Hematopoietic multipotent progenitor cell treated with erythropoietin and hydrocortisone succinate and interleukin-3 and kit ligand, for 17 days (in vitro differentiated cells): ENCODE data around the gene IL17F.

Experiments
- DNase-seq: peaks from one replicate; pipeline ENCODE4 v3.0.0-alpha.2; 2015; ENCODE audit warnings: low spot score

Gene IL17F

DNA sequence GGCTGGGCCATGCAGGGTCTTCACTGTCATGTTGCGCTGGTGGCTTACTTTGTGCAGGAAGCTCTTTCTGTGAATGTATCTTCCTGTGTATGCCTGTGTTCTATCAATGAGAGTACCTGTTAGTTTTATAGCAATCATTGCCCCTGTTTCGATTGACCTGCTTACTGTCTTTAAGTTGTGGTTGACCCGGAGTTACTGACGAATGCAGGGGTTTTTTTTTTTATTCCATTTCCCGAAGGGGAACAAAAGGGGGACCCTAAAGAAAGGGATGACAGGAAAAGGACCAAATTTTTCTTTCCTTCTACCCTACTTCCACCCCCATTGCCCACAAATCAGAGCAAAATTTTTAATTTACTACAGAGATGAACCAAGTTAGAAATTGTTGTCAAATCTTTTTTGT lies at the start of gene IL17F:
TSS of gene IL17F (minus strand) at position 101 of the 400 bp plus-strand sequence. CDS start at position 30, 71 bp downstream.
- no peak for DNase-seq

DNA sequence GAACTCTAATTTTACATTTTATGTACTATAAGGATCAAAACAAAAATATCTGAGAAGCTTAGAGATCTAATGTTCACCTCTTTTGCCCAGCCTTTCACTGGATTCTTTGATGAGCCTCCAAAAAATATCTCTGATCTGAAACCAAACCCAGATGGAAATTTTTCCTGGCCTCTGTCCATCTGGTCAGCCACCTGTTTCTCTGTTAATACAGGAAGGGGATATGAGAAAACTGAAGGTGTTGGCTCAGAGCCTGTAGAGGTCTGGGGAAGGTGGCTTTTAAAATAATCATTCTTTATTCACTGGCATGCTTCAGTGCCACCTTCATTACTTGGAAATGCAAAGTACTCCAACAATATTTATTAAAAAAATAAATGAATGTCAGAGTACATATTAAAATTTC lies 48.8 kb upstream of the IL17F start:
- DNase-seq: no peak

DNA sequence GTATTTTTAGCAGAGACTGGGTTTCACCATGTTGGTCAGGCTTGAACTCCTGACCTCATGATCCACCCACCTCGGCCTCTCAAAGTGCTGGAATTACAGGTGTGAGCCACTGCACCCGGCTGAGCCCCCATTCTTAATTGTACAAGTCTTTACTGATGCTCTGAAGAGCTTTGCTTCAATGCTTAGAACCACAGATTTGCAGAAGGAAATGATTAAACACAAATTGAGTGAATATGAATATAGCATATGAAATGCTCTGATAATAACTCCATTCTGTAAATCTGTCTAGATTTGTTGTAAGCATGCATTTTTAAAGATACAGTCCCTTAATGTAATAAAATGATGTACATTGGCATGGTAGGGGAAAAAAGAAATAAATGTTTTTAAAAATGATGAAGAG lies 44.5 kb upstream of the IL17F start:
- DNase-seq: no peak

DNA sequence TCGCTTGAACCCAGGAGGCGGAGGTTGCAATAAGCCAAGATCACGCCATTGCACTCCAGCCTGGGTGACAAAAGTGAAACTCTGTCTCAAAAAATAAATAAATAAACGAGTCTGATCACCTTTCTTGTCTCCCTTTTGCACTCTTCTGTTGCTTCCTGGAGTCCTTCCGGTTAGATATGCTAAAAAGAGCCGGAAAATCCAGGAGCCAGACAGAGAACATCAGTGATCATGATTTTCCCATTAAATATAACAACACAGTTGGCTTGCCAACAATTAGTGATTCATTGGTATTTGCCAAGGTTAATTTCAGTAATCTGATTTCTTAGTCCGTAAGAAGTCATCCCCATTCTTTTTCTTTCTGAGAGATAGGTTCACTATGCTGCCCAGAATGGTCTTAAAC lies 43.9 kb upstream of the IL17F start:
- no peak for DNase-seq

DNA sequence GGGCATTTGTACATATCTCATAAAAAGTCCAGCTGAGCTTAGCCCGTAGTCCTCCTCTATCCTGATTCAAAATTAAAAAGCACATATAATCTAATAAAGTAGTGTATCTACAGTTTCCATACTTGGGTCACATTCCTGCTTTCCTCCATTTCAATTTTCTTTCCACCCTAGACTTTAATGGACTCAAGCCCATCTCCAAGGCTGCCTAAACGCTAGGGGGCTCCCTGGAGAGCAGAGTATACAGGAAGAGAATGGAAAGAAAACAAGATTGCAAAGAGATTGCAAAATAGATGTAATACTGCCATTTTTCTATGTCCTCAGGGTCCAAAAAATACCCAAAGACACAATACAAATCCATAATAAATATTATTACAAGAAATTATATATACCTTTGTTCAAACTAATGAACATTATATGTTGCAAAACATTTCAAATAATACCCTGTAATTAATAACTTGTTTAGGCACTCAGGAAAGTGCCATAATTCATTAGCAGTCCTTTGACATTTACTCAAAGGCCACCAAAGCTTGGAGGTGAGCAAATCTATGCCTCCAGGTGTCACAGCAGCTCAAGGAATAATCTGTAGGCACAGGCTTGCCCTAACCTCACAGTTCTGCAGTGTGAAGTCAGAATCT lies 42.6 kb upstream of the IL17F start:
- DNase-seq: peak; percentile 48

DNA sequence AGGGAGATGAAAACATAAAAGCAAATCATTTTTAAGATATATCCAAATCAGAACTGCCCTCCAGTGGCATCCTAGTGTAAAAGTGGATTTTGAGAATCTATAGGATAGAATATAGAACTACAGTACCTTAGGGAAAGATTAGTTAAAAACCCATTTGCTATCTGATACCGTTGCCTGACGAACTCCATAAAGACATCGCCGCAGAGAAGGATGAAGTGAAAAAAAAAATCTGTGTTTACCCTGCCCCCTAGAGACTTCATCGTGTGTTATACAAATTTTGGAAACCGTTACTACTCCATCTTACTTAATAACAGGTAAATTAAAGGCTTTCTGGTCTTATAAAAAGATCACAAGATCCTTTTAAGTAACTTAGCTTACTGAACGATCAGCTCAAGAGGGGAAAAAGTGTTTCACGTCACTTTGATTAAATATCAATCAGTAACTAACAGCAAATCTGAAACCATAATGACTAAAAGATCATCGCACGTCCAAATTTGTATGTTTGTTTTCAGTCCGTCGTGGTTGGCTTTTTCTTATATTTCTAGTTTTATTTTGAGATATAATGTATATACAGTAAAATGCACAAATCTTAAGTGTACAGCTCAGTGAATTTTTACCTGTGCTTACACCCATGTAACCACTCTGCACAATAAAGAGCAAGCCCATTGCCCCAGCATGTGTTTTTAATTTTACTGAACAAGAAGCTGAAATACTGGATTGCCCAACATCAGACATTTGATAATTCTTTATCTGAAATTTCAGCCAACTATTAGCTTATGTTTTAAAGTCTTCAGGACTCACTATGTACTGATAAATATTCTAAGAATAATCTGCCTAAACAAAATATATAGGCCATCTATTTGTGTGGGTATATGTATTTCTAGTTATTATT lies 41.1 kb upstream of the IL17F start:
- no peak for DNase-seq

DNA sequence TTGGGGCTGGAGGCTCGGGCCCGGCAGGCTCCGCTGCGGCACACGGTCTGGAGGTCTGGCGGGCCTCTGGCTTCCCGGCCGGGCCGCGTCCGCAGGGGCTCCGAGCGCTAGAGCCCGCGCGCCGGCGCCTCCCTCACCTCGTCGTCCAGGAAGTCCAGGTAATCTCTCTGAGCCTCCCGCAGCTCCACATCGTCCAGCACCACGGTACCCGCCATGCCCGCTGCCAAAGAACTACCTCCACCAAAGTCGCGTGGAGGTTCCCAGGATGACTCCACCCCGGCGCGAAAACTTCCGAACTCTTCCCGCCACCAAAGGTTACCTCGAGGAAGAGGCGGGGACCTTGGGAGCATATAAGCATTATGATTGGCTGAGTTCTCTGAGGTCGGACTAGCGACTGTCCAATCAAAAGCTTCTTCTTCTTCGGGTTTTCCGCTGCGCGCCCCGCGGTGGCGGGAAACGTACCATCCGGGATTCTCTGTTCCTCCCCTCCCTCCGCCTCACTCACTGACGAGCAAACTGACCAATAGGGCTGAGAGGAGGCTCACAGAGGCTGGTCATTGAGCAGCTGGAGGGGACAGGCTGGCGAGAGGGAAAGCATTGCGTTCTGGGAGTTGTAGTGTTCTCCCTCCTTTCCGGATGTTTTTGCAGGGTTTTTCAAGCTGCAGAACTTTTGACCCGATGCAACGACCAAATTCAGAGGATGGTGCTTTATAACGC lies 40.3 kb upstream of the IL17F start, which contains the start of gene MCM3:
TSS of gene MCM3 (minus strand) at position 283 of the 717 bp plus-strand sequence. CDS start at position 215, 68 bp downstream.
- peak; percentile 84 for DNase-seq

DNA sequence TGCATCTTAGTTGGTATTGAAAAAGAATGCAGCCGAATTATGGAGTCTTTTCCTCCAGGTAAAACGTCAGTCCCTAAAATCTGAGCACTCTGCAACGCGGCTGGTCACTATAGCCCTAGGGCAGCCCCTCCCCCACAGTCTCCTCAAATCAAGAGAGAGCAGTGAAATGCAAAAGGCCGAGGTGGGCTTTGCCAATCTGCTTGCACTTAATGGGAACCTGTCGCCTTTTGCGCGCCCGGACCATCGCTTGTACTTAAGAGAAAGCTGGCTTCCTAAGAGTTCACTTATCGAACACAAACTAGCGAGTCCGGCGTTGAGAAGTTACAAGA lies 39.8 kb upstream of the IL17F start:
- DNase-seq: no peak

DNA sequence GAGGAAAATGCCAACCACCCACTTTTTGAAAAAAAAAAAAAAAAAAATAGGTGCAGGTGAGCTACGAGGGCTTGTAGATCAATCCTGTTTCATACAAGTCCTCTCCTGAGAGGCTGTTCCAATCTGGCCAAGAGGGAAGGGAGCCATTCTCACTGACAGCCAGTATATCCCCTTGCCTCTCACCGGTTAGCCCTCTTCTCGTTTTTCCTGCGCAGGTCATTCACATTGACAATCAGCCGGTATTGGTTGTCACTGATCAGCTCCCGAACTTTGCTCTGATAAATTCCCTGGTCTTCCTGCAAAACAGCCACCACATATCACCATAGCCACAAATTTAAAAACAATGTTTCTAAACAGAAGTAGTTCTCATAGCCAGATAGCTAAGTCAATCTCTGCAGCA lies 38.8 kb upstream of the IL17F start:
- DNase-seq: no peak

DNA sequence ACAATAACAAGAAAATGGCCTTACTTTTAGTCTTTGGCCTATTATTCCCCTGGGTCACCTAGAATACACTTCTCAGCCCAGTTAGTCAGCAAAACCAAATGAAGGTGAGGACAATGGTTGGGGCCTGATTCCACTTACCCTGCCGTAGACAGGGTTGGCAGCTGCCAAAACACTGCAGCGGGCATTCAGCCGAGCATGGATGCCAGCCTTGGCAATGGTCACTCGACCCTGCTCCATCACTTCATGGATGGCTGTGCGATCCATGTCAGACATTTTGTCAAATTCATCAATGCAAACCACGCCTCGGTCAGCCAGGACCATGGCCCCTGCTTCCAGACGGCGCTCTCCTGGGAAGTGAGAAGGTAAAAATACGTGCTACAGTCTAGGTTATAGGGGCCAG lies 31.8 kb upstream of the IL17F start:
- no peak for DNase-seq

DNA sequence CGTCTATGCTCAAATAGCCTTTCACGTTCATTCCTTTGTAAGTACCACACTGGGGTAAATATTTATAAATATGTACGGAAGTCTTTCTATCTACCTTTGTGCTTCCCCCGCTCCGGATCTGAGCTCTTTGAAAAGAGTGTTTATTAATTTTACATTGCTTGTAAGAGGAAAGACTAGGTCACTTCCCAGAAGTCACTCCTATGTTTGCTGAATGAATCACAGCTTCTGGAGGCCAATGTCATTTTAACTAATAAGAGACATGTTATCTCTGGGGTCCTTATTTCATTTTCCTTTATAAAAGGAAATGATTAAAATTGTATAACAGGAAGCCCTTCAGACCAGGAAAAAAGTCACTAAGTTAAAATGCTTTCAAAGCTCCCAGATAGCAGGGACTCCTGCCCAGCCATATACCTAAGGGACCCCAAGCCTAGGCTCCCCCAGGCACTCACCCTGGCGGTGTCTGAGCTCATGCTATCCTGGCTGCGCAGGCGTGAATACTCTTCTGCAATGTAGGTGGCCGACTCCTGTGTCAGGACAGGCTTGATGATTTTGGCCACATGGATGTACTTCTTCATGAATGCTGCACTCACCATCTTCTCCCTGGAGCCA lies 27.7 kb upstream of the IL17F start:
- DNase-seq: no peak

DNA sequence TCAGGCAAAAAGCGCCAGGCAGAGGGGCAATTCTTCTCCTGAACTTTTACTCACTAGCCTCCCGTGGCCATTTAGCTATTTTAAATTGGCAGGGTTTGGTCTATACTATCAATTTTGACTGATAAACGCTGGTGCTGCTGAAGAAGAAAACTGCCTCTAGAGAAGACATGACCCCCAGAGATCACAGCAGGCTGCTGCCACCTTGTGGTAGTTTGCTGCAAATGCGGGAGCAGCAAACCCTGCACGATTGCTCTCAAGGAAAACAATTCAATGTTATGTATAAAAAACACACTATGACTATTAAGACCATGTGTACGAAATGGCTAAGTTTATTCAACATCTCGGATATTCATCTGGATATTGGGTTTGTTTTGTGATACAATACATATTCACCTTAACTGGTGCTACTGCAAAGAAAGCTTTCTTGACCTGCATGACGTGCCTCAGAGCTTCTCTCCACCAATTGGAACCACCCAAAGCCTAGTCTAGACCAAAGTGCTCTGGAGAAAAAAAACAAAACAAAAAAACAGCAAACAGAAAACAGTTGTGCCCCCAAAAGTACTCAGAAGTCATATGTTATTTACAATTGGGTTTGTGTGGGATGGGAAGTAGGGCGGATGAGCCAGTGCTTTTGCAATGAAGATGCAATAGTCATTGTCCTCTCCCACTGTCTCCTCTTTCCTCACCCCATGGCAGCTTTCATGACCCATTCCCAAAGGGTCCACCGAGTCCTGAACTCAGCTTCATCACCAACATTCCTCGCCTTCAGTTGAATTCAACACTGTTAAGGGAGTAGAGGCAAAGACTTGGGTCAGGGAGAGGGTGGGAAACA lies 19.6 kb upstream of the IL17F start:
- DNase-seq: peak; percentile 66

DNA sequence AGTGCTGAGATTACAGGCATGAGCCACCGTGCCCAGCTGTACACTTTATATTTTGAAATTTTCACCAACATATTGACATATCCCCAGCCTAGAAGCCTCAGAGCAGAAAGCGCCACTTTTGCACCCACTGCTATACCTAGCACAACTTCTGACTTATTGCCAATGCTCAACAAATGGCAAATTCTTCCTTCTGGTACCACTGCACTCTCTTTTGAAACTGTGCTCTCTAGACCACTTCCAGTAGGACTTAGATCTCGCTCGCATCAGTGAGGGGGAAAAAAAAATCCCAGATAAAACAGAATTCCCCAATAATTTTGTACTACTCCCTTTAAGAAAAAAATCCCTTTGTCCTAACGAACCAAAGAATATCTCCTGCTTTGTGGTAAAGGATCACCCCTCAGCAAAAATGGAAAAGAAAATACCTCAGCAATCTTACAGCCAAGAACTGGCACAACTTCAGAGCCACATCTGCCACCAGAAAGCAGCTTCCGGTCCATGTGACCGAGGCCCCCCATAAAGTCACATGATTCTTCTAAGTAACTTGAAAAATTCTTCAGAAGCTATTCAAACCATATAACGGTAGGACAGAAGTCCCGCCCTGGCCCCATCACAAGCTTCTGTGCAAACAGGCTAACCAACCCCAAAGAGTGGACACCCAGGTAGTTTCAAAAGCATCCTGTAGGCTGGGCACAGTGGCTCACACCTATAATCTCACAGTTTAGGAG lies 18.5 kb upstream of the IL17F start:
- no peak for DNase-seq

DNA sequence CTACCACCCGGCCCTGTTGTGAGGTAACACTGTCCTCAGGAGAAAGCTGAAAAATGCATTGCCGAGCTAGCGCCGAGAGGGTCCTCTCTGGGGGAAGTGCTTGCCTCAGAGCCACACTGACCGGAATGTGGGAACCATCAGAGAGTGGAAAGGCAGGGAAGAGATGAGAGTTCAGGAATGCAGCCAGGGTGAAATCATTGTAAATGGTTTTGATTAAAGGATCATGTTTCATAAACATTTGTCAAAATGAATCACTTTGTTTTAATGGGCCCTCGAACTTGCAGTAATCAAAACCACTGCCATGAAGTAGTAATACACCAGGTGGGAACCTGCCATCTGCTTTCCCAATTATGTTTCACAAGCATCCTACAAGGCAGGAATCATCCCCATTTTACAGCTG lies 16.9 kb upstream of the IL17F start:
- no peak for DNase-seq

DNA sequence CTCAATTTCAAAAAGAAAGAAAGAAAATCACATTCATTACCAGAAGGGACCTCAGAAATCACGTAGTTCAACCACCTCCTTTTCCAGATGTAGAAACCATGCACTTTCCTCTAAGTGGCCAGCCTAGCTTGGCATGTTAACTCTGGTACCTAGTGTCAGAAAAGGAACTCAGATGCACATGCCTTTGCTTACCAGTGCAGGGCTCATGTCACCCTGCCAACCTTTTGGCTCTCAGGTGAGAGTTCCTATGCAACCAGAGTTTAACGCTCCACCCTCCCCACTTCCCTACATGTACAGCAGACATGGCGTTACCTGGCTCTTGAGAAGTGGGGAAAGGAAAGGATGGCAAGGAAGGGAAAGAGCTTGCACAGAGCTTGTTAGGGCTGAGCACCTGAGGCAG lies 16.3 kb upstream of the IL17F start:
- no peak for DNase-seq

DNA sequence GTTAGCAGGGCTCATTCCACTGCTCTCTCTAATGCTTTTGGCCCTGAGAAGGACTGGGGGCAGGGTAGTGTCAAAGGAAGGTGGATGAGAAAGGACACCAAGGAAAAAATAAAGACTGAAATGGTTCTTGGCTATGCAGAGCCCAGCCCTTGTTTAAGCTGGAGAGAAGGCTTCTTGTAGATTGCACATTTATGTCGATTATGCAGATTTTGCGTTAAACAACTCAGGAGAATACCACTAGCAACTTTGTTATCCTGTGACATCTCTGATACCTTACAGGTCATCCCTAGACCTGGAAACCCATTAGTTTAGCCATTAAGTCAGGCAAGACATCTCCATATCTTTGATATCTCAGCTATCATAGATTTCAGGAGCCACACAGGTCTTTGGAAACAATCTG lies 11.1 kb upstream of the IL17F start:
- DNase-seq: no peak

DNA sequence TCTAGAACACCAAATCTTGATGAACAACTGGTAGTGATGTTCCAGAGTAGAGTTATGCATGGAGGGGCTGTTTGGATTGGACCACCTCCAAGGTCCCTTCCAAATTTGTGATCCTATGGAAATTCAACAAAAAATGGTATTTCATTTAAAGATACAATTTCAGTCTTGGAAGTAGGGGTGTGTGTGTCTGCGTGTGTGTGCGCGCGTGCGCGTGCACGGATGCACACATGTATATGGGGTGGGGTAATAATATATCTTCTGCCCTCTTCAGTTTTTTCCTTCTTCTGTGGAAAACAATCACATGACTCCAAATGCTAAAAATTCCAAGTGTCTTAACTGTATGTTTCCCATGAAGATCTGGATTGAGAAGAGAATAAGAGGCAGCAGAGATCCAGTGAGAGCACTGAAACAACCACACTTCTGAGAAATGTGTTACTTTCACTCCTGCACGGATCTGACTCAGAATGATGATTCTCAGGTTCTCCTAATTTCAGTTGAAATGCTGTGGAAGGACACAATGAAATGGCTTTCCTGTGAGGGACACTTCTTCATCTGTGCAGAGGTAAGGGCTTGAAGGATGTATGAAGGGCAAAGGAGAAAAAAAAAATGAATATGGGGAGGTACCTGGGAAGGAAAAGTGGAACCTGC lies 10.6 kb upstream of the IL17F start:
- DNase-seq: no peak

DNA sequence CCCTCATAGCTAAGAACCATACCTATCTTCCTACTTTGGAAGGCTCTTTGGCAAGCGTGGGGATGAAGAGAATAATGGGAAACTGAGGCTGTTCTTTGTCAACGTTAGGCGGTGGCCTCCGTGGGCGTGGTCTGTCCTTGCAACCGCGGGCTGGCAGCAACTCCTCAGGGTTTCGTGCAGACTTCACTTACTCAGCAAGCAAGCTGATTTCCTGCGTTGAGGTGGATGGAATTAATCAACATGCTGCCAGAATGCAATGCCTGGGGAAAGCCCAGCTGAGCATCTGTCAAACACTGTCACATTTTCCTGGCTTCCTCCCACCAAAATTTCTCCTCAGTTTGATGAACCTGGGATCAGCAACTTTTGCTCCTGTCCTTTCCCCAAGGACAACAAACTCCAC lies 9.2 kb upstream of the IL17F start:
- no peak for DNase-seq

DNA sequence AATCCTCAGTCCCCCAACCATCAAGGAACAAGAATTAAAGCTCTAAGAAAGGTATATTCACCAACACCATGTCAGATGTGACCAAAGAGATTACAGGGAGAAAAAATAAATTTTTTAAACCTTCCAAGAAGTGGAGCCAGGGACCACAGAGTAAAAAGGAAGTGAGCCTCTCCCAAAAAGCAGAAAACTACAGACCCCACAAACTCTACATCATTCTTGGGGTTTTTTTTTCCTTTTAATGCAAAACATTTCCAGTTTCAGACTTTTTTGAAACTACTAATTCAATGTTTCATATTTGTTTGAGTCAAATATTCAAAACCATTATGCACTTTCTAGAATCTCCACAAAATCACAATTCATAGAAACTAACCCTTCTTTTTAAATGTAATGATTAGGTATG lies 6.8 kb upstream of the IL17F start:
- no peak for DNase-seq

DNA sequence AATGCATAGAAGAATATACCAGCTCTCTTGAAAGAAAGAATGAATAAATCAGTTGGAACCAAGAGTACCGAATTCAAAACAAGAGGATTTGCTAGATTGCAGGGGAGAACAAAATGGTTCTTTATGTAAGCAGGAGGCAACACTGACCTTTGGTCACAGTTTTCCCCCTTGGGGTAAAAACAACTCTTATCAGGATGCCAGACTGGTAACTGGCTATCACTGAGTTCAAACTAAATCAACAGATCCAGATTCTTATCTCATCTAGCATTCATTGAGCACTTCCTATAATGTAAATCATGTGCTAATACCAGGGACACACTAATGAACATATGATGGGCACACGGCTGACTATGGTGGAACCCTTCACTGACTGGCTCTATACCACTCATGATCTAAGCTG lies 4.8 kb upstream of the IL17F start:
- DNase-seq: no peak

DNA sequence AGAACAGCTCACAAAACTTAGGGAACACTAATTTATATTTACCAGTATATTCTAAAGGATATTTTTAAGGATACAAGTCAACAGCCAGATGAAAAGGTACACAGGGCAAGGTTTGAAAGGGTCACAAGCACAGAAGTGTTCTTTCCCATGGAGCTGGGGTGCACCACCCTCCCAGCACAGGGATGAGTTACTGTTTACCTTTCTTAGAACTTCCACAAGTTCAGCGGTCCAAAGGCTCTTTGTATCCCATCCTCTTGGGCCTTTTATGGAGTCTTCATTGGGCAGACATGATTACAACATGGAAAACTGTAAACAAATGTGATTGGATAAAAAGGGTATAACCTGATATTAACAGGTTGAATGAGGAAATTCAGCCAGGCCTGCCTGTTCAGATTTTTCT lies 1.1 kb upstream of the IL17F start:
- DNase-seq: no peak
